Tibial nerve (tissue), 4 donors: ENCODE measurements around the gene MRPS25.

Source experiments
- EP300 ChIP-seq, 2 donors: sonication (generic); formaldehyde crosslinking; IDR thresholded peaks; one replicate each; pipeline ENCODE4 v1.6.1; 2017; ENCODE audit warnings: antibody characterized with exemption in 2 of 2, mild to moderate bottlenecking in 1 of 2
- POLR2A ChIP-seq, 2 donors: fragments of 450-650 bp; IDR thresholded peaks; one replicate each; pipeline ENCODE4 v1.6.1; 2017; ENCODE audit warnings: antibody characterized with exemption in 2 of 2, mild to moderate bottlenecking in 2 of 2, moderate library complexity in 2 of 2
- TF ChIP-seq, protein P1 (sequence below), 5 experiments: fragments of 200-600 bp in 3 of 5; fragments of 450-650 bp in 2 of 5; sonication (generic) in 3 of 5; IDR thresholded peaks; one replicate each; pipeline ENCODE4 v1.5.1; 2016 to 2019; ENCODE audit warnings: antibody characterized with exemption in 5 of 5, mild to moderate bottlenecking in 3 of 5, moderate library complexity in 2 of 5

DNA sequence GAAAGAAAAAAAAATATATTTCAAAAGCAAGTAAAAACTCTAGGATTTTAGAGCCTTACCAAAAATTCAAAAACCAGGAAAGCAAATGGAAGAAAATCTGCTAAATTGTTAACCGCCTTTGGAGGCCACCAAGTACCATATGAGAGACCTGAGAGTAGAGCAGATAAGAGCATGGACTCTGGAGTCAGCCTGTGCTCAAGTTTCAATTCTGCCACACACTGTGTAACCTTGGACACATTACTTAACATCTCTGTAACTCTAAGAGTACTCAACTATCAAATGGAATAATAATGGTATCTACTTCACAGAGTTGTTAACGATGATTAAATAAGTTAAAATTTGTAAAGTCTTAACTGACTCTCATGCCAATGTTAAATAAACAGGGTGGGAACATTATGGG lies 21.1 kb upstream of the MRPS25 start:
- TF ChIP-seq, protein P1, sequence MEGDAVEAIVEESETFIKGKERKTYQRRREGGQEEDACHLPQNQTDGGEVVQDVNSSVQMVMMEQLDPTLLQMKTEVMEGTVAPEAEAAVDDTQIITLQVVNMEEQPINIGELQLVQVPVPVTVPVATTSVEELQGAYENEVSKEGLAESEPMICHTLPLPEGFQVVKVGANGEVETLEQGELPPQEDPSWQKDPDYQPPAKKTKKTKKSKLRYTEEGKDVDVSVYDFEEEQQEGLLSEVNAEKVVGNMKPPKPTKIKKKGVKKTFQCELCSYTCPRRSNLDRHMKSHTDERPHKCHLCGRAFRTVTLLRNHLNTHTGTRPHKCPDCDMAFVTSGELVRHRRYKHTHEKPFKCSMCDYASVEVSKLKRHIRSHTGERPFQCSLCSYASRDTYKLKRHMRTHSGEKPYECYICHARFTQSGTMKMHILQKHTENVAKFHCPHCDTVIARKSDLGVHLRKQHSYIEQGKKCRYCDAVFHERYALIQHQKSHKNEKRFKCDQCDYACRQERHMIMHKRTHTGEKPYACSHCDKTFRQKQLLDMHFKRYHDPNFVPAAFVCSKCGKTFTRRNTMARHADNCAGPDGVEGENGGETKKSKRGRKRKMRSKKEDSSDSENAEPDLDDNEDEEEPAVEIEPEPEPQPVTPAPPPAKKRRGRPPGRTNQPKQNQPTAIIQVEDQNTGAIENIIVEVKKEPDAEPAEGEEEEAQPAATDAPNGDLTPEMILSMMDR (IDR thresholded peaks at IDR 0.05), result no peak
- no peak for TF ChIP-seq EP300 (IDR thresholded peaks at IDR 0.05)
- no peak for TF ChIP-seq POLR2A (IDR thresholded peaks at IDR 0.05)
